Lower leg skin (tissue), 3 donors: ENCODE data around the gene FYB2.
"Not testable (repeated sequence)": the region's sequence is repeated elsewhere in the genome, so short reads cannot be mapped to it uniquely, and the experiment has no call there.

Experiments
- POLR2A ChIP-seq, 2 donors: fragments of 450-650 bp; IDR thresholded peaks; one replicate each; pipeline ENCODE4 v1.6.1; 2016 to 2017; ENCODE audit warnings: antibody characterized with exemption in 2 of 2, mild to moderate bottlenecking in 1 of 2, moderate library complexity in 1 of 2
- TF ChIP-seq, protein P1 (sequence below), 3 donors: fragments of 450-650 bp; IDR thresholded peaks; one replicate each; pipeline ENCODE4 v1.5.1; 2016; ENCODE audit warnings: antibody characterized with exemption in 3 of 3, mild to moderate bottlenecking in 3 of 3, moderate library complexity in 2 of 3

DNA sequence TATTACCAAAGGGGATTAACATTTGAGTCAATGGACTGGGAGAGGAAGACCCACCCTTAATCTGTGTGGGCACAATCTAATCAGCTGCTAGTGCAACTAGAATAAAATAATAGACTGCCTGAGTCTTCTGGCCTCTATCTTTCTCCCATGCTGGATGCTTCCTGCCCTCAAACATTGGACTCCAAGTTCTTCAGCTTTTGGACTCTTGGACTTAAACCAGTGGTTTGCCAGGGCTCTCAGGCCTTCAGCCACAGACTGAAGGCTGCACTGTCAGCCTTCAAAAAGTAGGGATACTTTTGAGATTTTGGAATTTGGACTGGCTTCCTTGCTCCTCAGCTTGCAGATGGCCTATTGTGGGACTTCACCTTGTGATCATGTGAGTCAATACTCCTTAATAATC is 44.5 kb downstream of the FYB2 start:
- TF ChIP-seq, protein P1, sequence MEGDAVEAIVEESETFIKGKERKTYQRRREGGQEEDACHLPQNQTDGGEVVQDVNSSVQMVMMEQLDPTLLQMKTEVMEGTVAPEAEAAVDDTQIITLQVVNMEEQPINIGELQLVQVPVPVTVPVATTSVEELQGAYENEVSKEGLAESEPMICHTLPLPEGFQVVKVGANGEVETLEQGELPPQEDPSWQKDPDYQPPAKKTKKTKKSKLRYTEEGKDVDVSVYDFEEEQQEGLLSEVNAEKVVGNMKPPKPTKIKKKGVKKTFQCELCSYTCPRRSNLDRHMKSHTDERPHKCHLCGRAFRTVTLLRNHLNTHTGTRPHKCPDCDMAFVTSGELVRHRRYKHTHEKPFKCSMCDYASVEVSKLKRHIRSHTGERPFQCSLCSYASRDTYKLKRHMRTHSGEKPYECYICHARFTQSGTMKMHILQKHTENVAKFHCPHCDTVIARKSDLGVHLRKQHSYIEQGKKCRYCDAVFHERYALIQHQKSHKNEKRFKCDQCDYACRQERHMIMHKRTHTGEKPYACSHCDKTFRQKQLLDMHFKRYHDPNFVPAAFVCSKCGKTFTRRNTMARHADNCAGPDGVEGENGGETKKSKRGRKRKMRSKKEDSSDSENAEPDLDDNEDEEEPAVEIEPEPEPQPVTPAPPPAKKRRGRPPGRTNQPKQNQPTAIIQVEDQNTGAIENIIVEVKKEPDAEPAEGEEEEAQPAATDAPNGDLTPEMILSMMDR (IDR thresholded peaks at IDR 0.05), result not testable (repeated sequence)
- TF ChIP-seq POLR2A (IDR thresholded peaks at IDR 0.05), result not testable (repeated sequence)
